ENCODE results near the gene ZBTB45.
A peak's percentile ranks its signal among the peaks of the same experiment; 100 is the strongest.
"Not testable (repeated sequence)": the region's sequence is repeated elsewhere in the genome, so short reads cannot be mapped to it uniquely, and the experiment has no call there.

Gene ZBTB45

DNA sequence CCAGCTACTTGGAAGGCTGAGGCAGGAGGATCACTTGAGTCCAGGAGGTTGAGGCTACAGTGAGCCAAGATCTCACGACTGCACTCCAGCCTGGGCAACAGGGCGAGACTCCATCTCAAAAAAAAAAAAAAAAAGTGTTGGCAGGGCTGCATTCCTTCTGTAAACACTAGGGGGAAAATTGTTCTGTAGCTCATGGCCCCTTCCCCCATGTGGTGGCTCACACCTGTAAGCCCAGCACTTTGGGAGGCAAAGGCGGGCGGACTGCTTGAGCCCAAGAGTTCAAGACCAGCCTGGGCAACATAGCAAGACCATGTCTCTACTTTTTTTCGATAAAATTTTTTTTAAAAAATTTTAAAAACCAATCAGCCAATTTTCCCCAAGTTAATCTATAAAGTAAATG is 35.3 kb downstream of the ZBTB45 start:
- not testable (repeated sequence) for H3K9me3 Mint-ChIP-seq; H3K4me1 Mint-ChIP-seq; DNase-seq; ATAC-seq; H3K27me3 Mint-ChIP-seq; H3K4me3 Mint-ChIP-seq; H3K36me3 Mint-ChIP-seq (ENCODE audit: low read depth); H3K27ac Mint-ChIP-seq

- Mint-ChIP-seq H3K4me1 (peaks cover 1% of the 10 kb centered on the region), H3K36me3 (ENCODE audit: low read depth) (peaks cover 2% of the 10 kb centered on the region), H3K4me3 (no peak overlapping the region), H3K27ac (no peak overlapping the region), H3K27me3 (no peaks in the 10 kb centered on the region), H3K9me3 (no peaks in the 10 kb centered on the region)
- DNase-seq (no peak), ATAC-seq (no peak)
Measured at GRCh38 chr19:58483776-58484175, 35.8 kb downstream of the ZBTB45 start.

DNA sequence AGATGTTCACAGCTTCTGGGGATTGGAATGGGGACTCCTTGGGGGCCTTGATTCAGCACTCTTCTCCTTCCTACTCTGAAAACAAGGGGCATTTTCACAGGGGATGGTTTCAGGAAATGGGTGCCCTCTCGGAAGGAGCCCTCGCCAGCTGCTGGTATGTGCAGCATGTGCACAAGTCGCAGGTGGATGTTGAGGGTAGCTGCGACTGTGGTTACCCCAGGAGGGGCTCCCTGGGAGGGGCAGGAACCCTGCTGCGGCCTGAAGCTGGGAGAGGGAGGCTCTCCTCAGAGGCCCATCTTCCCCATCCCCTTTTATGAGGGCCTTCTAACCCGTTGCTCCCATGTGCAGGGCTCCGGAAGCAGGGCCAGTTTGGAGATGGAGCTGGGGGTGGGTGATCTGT is 37.2 kb downstream of the ZBTB45 start:
- DNase-seq (no peak), ATAC-seq (no peak)
- H3K4me1 Mint-ChIP-seq: peaks cover 3% of the 10 kb centered on the region
- H3K27me3 Mint-ChIP-seq: no peaks in the 10 kb centered on the region
- H3K4me3 Mint-ChIP-seq: no peak overlapping the region
- peaks cover 2% of the 10 kb centered on the region for H3K36me3 Mint-ChIP-seq (ENCODE audit: low read depth)
- H3K27ac Mint-ChIP-seq: no peak overlapping the region
- H3K9me3 Mint-ChIP-seq: no peaks in the 10 kb centered on the region

GRCh38 chr19:58480831-58481230 is 38.8 kb downstream of the ZBTB45 start:
- DNase-seq (no peak), ATAC-seq (no peak)
- H3K4me3 Mint-ChIP-seq: no peak overlapping the region
- H3K27ac Mint-ChIP-seq: no peak overlapping the region
- peaks cover 2% of the 10 kb centered on the region for H3K36me3 Mint-ChIP-seq (ENCODE audit: low read depth)
- H3K9me3 Mint-ChIP-seq: no peaks in the 10 kb centered on the region
- no peaks in the 10 kb centered on the region for H3K27me3 Mint-ChIP-seq
- peaks cover 12% of the 10 kb centered on the region for H3K4me1 Mint-ChIP-seq

GRCh38 chr19:58480481-58480830 is 39.2 kb downstream of the ZBTB45 start:
- Mint-ChIP-seq H3K4me1 (peaks cover 15% of the 10 kb centered on the region), H3K4me3 (no peak overlapping the region), H3K36me3 (ENCODE audit: low read depth) (peaks cover 2% of the 10 kb centered on the region), H3K27me3 (no peaks in the 10 kb centered on the region), H3K9me3 (no peaks in the 10 kb centered on the region), H3K27ac (no peak overlapping the region)
- no peak for DNase-seq
- no peak for ATAC-seq

- Mint-ChIP-seq H3K27me3 (no peaks in the 10 kb centered on the region), H3K4me1 (peaks cover 20% of the 10 kb centered on the region), H3K27ac (no peak overlapping the region), H3K36me3 (ENCODE audit: low read depth) (peaks cover 2% of the 10 kb centered on the region), H3K9me3 (no peaks in the 10 kb centered on the region), H3K4me3 (no peak overlapping the region)
- DNase-seq (no peak), ATAC-seq (no peak)
Measured at GRCh38 chr19:58479736-58480480, 39.7 kb downstream of the ZBTB45 start.

GRCh38 chr19:58479303-58479702 is 40.3 kb downstream of the ZBTB45 start:
- ATAC-seq: no peak
- no peak overlapping the region for H3K27ac Mint-ChIP-seq
- H3K9me3 Mint-ChIP-seq: no peaks in the 10 kb centered on the region
- H3K4me3 Mint-ChIP-seq: no peak overlapping the region
- peaks cover 2% of the 10 kb centered on the region for H3K36me3 Mint-ChIP-seq (ENCODE audit: low read depth)
- H3K4me1 Mint-ChIP-seq: peaks cover 25% of the 10 kb centered on the region
- H3K27me3 Mint-ChIP-seq: no peaks in the 10 kb centered on the region
- no peak for DNase-seq

DNA sequence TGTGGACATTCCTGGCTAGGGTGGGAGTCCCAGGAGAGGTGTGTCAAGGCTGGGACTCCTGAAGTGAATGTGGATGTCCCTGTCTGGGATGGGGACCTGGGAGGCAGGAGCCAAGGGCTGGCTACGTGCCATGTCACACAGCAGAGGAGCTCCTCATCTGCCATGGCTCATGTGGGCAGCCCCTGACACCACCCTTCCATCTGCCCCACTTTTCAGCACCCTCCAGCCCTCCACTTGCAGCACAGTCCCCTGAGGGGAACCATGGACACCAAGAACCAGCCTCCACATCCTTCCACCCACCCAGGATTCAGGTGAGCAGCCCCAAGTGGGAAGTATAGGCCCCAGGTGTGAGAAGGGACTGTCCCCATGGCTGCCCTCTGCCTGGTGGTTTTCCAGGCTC is 41.7 kb downstream of the ZBTB45 start:
- peaks cover 30% of the 10 kb centered on the region for H3K4me1 Mint-ChIP-seq
- H3K27ac Mint-ChIP-seq: no peak overlapping the region
- H3K9me3 Mint-ChIP-seq: no peaks in the 10 kb centered on the region
- ATAC-seq (no peak), DNase-seq (no peak)
- H3K27me3 Mint-ChIP-seq: no peaks in the 10 kb centered on the region
- H3K36me3 Mint-ChIP-seq (ENCODE audit: low read depth): peaks cover 2% of the 10 kb centered on the region
- H3K4me3 Mint-ChIP-seq: no peak overlapping the region

- Mint-ChIP-seq H3K36me3 (ENCODE audit: low read depth) (peaks cover 4% of the 10 kb centered on the region), H3K4me3 (peak overlapping the region; percentile 88), H3K27me3 (no peaks in the 10 kb centered on the region), H3K27ac (peak overlapping the region; percentile 83), H3K4me1 (peaks cover 30% of the 10 kb centered on the region), H3K9me3 (no peaks in the 10 kb centered on the region)
- ATAC-seq (no peak), DNase-seq (no peak)
Measured at GRCh38 chr19:58477130-58477529, 42.5 kb downstream of the ZBTB45 start.

DNA sequence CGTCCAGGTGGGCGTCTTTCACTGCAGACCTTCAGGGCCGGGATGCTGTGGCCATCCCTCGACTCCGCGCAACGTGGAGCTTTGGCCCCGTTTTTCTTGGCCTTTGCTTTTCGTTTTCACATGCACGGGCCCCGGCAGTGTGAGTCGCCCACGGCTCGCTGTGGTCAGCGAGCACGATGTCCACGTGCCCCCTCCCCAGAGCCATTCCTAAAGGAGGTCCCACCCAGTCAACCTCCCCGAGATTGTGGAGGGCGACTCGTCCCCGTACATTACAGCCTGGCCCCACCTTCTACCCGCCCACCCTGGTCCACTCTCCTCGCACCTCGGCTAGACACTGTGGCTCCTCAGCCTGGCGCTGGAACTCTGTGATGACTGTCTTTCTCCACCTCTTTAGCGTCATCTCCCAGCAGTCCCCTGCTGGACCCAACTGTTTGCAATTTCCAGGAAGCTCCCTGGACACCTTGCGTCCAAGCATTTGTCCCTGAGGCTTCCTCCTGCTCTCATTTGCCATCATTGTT is 43.1 kb downstream of the ZBTB45 start:
- no peaks in the 10 kb centered on the region for H3K27me3 Mint-ChIP-seq
- H3K4me3 Mint-ChIP-seq: peak overlapping the region; percentile 88
- DNase-seq: no peak
- no peak for ATAC-seq
- no peaks in the 10 kb centered on the region for H3K9me3 Mint-ChIP-seq
- peaks cover 30% of the 10 kb centered on the region for H3K4me1 Mint-ChIP-seq
- peak overlapping the region; percentile 83 for H3K27ac Mint-ChIP-seq
- H3K36me3 Mint-ChIP-seq (ENCODE audit: low read depth): peaks cover 5% of the 10 kb centered on the region

DNA sequence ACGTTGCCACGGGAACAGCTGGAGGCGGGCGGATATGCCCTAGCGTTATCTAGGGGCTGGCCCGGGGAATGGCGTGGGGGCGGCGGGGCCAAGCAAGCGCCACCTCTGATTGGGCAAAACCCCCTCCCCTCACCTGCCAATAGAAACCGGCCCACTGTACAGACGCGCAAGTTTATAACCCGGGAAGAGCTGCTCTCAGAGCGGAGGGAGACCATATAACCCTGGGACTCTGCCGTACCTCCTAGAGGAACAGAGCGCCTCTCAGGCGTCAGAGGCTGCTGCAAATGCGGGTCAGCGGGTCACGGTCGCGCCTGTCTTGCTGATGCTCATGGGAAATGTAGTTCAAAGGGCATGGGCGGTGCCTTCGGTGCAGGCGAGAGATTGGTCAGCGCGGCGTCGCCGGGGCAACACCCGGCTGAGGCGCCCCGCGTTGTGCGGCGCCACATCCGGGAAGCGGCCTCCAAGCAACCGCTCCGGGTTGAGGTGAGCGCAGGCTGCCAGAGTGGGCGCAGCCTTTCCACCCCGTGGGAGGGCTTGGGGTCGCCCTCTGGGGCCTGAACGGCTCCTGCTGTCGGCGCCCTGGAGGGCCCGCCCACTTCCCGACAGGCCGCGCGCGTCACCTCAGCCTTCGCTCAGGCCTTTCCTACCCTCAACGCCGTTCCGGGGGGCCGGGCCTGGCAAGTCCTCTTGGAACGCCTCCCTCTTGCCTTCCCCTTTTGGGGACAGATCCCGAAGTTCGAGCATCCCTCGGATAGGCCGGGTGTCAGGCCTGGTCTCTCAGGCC is 43.7 kb downstream of the ZBTB45 start, which contains the start of gene ZNF446:
Gene ZNF446 (plus strand): TSS at position 639 of the 784 bp plus-strand sequence. CDS start 867 bp downstream, outside the sequence.
- peak; percentile 89 for ATAC-seq
- Mint-ChIP-seq H3K36me3 (ENCODE audit: low read depth) (peaks cover 6% of the 10 kb centered on the region), H3K27me3 (no peaks in the 10 kb centered on the region), H3K4me3 (peak within 1 kb of the TSS; percentile 88), H3K4me1 (peaks cover 30% of the 10 kb centered on the region), H3K27ac (peak within 1 kb of the TSS; percentile 98), H3K9me3 (no peaks in the 10 kb centered on the region)
- peak; percentile 94 for DNase-seq

DNA sequence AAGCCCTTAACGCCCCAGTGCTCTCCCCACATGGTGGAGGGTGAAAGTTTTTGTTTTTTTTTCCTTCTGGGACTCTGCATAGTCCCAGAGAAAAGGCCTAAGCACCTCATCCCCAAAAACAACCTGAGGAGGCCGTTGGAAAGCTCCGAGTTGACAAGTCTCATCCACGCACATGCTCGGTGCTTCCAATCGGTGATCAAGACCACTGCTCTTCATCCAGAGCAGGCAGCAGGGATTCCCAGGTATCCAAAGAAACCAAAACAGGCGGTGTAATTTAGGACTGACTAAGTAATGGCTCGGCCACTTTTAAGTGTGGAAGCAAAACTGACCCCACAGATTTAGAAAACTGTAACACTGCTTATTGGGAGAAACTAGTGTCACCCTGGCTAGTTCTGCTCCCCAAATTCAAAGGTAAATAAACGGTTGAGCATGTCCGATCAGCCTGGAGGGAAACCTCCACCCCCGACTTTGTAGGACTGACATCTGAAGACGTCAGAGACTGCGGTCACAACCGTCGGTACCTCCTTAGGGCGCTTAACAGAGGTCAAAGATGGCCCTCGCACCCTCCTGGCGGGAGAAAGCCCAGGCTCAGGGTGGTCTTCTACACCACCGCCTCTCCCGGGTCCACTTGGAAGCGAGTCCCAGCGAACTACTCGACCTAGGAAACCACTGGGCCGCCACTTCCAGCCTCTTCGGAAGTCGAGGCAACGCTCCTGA is 44.5 kb downstream of the ZBTB45 start:
- peak overlapping the region; percentile 88 for H3K4me3 Mint-ChIP-seq
- peak; percentile 18 for ATAC-seq
- no peaks in the 10 kb centered on the region for H3K27me3 Mint-ChIP-seq
- DNase-seq: no peak
- peak overlapping the region; percentile 98 for H3K27ac Mint-ChIP-seq
- H3K9me3 Mint-ChIP-seq: no peaks in the 10 kb centered on the region
- peaks cover 30% of the 10 kb centered on the region for H3K4me1 Mint-ChIP-seq
- H3K36me3 Mint-ChIP-seq (ENCODE audit: low read depth): peaks cover 11% of the 10 kb centered on the region

DNA sequence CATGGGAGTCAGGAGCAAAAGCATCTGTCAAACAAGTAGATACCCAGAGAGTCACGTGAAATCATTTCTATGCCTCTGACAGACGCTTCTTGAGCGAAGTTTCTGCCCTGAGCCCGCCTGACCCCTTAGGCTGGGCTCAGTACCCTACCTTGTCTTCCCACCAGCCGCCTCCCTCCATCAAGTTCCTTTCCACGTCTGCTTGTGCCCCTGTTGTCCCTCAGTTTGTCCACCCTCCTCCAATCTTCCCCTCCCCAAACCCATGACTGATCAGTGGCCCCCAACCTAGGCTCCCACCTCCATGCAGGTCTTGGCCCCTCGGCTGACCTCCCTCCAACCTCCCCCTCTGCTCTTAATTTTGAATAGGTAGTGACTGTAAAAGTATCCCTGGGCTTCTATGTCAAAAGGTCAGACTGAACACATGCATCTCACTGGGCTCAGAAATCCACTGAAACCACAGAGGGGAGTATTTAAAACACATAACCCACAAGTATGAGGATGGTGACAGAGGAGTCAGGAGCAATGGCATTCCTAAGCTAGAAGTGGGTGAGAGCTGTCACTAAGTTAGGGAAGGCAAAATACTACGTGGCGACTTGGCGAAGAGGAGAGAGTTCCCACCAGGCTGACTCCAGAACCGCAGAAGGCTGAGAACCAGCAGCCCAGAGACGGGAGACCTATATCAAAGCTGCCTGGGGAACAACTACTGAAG is 45.2 kb downstream of the ZBTB45 start:
- Mint-ChIP-seq H3K4me1 (peaks cover 30% of the 10 kb centered on the region), H3K27me3 (no peaks in the 10 kb centered on the region), H3K4me3 (peak overlapping the region; percentile 88), H3K9me3 (no peaks in the 10 kb centered on the region), H3K27ac (peak overlapping the region; percentile 68), H3K36me3 (ENCODE audit: low read depth) (peaks cover 14% of the 10 kb centered on the region)
- ATAC-seq (no peak), DNase-seq (no peak)

DNA sequence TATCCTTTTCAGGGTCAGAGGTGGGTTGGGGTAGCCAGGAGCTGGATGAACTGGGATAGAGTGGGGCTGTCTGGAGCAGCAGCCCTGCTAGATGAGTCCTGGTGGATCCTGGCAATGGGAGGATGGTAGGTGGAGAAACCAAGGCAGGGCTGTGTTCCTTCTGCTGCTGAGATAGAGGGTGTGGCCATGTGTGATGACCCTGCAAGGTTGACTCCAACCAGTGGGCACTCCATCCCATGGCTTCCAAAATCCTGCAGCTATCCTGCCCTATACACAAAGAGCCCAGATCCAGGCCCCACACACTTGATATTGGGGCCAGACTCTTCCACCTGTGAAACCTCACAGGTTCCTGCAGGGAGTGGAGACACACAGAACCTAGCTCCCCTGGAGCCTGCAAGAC is 45.8 kb downstream of the ZBTB45 start:
- no peak for ATAC-seq
- H3K4me3 Mint-ChIP-seq: no peak overlapping the region
- H3K9me3 Mint-ChIP-seq: no peaks in the 10 kb centered on the region
- no peak for DNase-seq
- H3K36me3 Mint-ChIP-seq (ENCODE audit: low read depth): peaks cover 18% of the 10 kb centered on the region
- H3K27me3 Mint-ChIP-seq: no peaks in the 10 kb centered on the region
- peak overlapping the region; percentile 68 for H3K27ac Mint-ChIP-seq
- peaks cover 34% of the 10 kb centered on the region for H3K4me1 Mint-ChIP-seq
